ENCODE results near the gene NKX3-2. TPM values are rescaled to one million over a fixed set of nuclear protein-coding genes. Genes with fewer than 3 reads are reported as not detected.

The NKX3-2 gene
- polyA plus RNA-seq, 1 experiment = 0.02 TPM

GRCh38 chr4:13531625-13531998 is 12.7 kb downstream of the NKX3-2 start:
- no peak for DNase-seq (ENCODE audit: low read depth)
- ChIA-PET POLR2A (no interaction called here), CTCF (interaction anchor here (1.4 to 1.7 kb wide), 2 partner anchors 9 to 28 kb away, joined by 3 to 4 read pairs; no protein-coding TSS in a partner anchor)
- no peaks in the 10 kb centered on the region for H3K36me3 ChIP-seq (ENCODE audit: control insufficient read depth, insufficient read depth, low read length)
- no peak overlapping the region for H3K4me3 ChIP-seq (ENCODE audit: low read depth, low read length)
- TF ChIP-seq, protein P1, sequence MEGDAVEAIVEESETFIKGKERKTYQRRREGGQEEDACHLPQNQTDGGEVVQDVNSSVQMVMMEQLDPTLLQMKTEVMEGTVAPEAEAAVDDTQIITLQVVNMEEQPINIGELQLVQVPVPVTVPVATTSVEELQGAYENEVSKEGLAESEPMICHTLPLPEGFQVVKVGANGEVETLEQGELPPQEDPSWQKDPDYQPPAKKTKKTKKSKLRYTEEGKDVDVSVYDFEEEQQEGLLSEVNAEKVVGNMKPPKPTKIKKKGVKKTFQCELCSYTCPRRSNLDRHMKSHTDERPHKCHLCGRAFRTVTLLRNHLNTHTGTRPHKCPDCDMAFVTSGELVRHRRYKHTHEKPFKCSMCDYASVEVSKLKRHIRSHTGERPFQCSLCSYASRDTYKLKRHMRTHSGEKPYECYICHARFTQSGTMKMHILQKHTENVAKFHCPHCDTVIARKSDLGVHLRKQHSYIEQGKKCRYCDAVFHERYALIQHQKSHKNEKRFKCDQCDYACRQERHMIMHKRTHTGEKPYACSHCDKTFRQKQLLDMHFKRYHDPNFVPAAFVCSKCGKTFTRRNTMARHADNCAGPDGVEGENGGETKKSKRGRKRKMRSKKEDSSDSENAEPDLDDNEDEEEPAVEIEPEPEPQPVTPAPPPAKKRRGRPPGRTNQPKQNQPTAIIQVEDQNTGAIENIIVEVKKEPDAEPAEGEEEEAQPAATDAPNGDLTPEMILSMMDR (IDR thresholded peaks at IDR 0.05; ENCODE audit: insufficient read depth, low read depth, low read length) = no peak
- peaks cover 72% of the 10 kb centered on the region for H3K27me3 ChIP-seq (ENCODE audit: control insufficient read depth, insufficient read depth, low read length)

DNA sequence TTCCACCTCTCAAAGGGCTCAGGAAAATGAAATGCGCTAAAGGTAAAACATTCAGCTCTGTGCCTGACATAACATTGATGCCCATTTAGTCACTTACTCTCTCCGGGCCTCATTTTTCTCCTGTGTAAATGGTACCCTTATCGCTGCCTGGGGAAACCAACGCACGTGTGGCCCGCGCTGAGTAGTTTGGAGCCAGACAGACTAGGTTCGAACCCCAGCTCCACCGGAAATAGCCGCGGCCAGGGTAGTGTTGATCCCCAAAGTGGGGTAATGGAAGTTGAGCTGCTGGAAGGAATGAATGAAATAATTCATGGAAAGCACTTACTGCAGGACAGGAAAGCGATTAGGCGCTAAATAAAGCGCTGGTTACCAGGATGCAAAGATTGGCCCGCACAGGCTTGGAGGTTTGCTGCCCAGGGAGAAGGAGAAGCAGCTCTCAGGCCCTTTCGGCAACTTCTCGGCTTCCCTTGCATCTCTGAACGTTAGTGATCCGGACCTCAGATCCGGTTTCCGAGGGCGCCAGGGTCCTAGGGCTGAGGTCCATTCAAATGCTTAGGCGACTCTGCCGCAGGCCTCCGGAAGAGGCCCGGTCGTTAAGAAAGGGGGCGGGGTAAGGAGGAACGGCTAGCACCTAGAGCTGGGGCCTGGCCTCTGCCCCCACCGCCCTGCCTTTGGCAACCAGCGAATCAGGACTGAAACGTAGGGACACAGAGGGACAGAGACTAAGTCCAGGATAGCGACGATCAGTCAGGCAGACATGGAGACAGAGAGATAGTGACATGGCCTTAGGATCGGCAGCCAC is 13.3 kb downstream of the NKX3-2 start:
- Histone ChIP-seq H3K27me3 (ENCODE audit: control insufficient read depth, insufficient read depth, low read length) (peaks cover 73% of the 10 kb centered on the region), H3K36me3 (ENCODE audit: control insufficient read depth, insufficient read depth, low read length) (no peaks in the 10 kb centered on the region), H3K4me3 (ENCODE audit: low read depth, low read length) (no peak overlapping the region)
- DNase-seq (ENCODE audit: low read depth) = no peak
- ChIA-PET CTCF (interaction anchor here (0.7 to 1.7 kb wide), 3 partner anchors 10 to 28 kb away, joined by 3 to 4 read pairs (median 3); no protein-coding TSS in a partner anchor), POLR2A (no interaction called here)
- TF ChIP-seq, protein P1 (IDR thresholded peaks at IDR 0.05; ENCODE audit: insufficient read depth, low read depth, low read length) = no peak

DNA sequence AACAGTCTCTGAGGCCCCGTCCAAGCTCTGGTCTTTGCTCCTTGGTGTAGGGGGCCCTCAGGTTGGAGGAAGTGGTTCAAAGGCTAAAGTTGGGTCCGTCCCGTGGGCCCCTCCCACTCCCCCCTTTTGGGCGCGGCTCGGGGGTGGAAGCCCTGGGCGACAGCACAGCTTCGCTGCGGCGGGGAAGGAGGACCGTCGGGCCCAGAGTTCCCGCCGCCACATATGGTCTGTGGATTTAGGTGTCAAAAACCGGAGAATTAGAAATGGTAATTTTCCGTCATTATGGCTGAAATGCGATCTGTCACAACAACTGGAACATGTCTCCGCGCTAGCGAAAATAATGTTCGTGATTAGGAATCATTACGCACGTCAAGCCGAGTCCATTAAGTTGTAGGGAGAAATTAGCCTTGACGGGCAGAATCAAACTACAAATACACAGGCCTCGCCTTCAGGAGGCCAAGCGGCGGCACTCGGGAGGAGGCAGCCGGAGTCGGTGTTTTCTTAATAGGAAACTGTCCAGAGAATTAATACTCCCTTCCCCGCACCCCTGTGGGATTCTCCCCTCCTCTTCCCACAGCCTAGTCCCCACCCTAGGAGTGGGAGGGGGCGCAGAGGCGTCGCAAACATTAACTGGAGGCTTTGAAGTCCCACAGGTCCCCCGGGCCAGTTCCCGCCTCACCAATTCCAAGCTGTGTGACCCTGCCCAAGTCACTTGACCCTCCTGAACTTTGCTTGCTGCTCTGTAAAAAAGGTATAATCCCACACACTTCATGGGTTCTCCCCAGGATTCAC is 15.0 kb downstream of the NKX3-2 start:
- ChIA-PET CTCF (interaction anchor here (1.2 kb wide), 1 partner anchor 13 kb away, joined by 3 read pairs; no protein-coding TSS in a partner anchor), POLR2A (no interaction called here)
- H3K36me3 ChIP-seq (ENCODE audit: control insufficient read depth, insufficient read depth, low read length) = no peaks in the 10 kb centered on the region
- peaks cover 73% of the 10 kb centered on the region for H3K27me3 ChIP-seq (ENCODE audit: control insufficient read depth, insufficient read depth, low read length)
- no peak overlapping the region for H3K4me3 ChIP-seq (ENCODE audit: low read depth, low read length)
- TF ChIP-seq, protein P1 (IDR thresholded peaks at IDR 0.05; ENCODE audit: insufficient read depth, low read depth, low read length) = no peak
- no peak for DNase-seq (ENCODE audit: low read depth)

GRCh38 chr4:13528821-13529127 is 15.5 kb downstream of the NKX3-2 start:
- POLR2A ChIA-PET = no interaction called here
- Histone ChIP-seq H3K4me3 (ENCODE audit: low read depth, low read length) (no peak overlapping the region), H3K36me3 (ENCODE audit: control insufficient read depth, insufficient read depth, low read length) (no peaks in the 10 kb centered on the region), H3K27me3 (ENCODE audit: control insufficient read depth, insufficient read depth, low read length) (peaks cover 72% of the 10 kb centered on the region)
- CTCF ChIA-PET = no interaction called here
- DNase-seq (ENCODE audit: low read depth) = no peak
- TF ChIP-seq, protein P1 (IDR thresholded peaks at IDR 0.05; ENCODE audit: insufficient read depth, low read depth, low read length) = no peak

Measured in BJ (cell line).